HG03108 (cell line): ENCODE results near the gene SRL.

Experiments used
- ATAC-seq: cut with Tn5 transposase; IDR thresholded peaks from one replicate; pipeline ENCODE4 v1.9.1; 2021; ENCODE audit warnings: moderate library complexity; ENCODE audit not compliant: unreplicated experiment

Gene SRL

GRCh38 chr16:4202615-4203345 is 39.1 kb downstream of the SRL start:
- ATAC-seq, result no peak

- no peak for ATAC-seq
These were observed 41.1 kb downstream of the SRL start for GRCh38 chr16:4200781-4201137.

- no peak for ATAC-seq
These were observed 41.7 kb downstream of the SRL start for GRCh38 chr16:4200000-4200780.

- no peak for ATAC-seq
These were observed 43.1 kb downstream of the SRL start for GRCh38 chr16:4198816-4199215.

GRCh38 chr16:4194661-4195060 is 47.2 kb downstream of the SRL start:
- no peak for ATAC-seq

- no peak for ATAC-seq
These were observed 48.0 kb downstream of the SRL start for GRCh38 chr16:4193920-4194319.

GRCh38 chr16:4192206-4192605 is 49.7 kb downstream of the SRL start:
- ATAC-seq, result no peak

- ATAC-seq, result no peak
These were observed 51.1 kb downstream of the SRL start for GRCh38 chr16:4190712-4191333.

- ATAC-seq, result no peak
These were observed 51.8 kb downstream of the SRL start for GRCh38 chr16:4190086-4190485.

- ATAC-seq, result no peak
These were observed 57.7 kb downstream of the SRL start for GRCh38 chr16:4184038-4184702.

- peak; percentile 72 for ATAC-seq
These were observed 58.4 kb downstream of the SRL start for GRCh38 chr16:4183237-4184037.

- peak; percentile 31 for ATAC-seq
These were observed 59.2 kb downstream of the SRL start for GRCh38 chr16:4182581-4183236.

GRCh38 chr16:4180511-4180910 is 61.4 kb downstream of the SRL start:
- no peak for ATAC-seq

GRCh38 chr16:4179763-4180260 is 62.1 kb downstream of the SRL start:
- no peak for ATAC-seq

- no peak for ATAC-seq
These were observed 62.9 kb downstream of the SRL start for GRCh38 chr16:4179020-4179419.

- ATAC-seq, result no peak
These were observed 63.3 kb downstream of the SRL start for GRCh38 chr16:4178468-4179010.

GRCh38 chr16:4176906-4177417 is 64.9 kb downstream of the SRL start:
- no peak for ATAC-seq

- ATAC-seq, result no peak
These were observed 66.0 kb downstream of the SRL start for GRCh38 chr16:4175849-4176248.

- no peak for ATAC-seq
These were observed 69.8 kb downstream of the SRL start for GRCh38 chr16:4172070-4172469.
